Measurements from ENCODE around the gene CAND1. TPM values are rescaled to one million over a fixed set of nuclear protein-coding genes. Genes with fewer than 3 reads are reported as not detected.

The CAND1 gene
- total and polyA plus RNA-seq, 2 donors (not counting 1 experiment from before 2014, with no cell fraction given), result 14.8 to 108 TPM

- Histone ChIP-seq H3K4me1 (ENCODE audit: control insufficient read depth in 2 of 2, insufficient read depth in 2 of 2, low read length in 2 of 2) (no peaks in the 10 kb centered on the region), H3K4me3 (ENCODE audit: control extremely low read depth in 1 of 5, extremely low read depth in 1 of 5, insufficient read depth in 1 of 5, low read depth in 2 of 5, low read length in 4 of 5) (no peak overlapping the region), H3K27ac (ENCODE audit: low read length in 2 of 2) (no peak overlapping the region), H3K79me2 (ENCODE audit: control insufficient read depth, insufficient read depth, low read length) (no peaks in the 10 kb centered on the region), H3K9me3 (ENCODE audit: control extremely low read depth in 1 of 3, control insufficient read depth in 2 of 3, insufficient read depth in 1 of 3, low read length in 2 of 3) (no peaks in the 10 kb centered on the region), H2AFZ (ENCODE audit: insufficient read depth, low read depth, low read length, poor library complexity, severe bottlenecking) (no peak overlapping the region), H3K4me2 (replicated peaks; ENCODE audit: low read depth, low read length, poor library complexity, severe bottlenecking) (no peak overlapping the region), H3K36me3 (replicated peaks in 1 of 2; ENCODE audit: control extremely low read depth in 1 of 2, control insufficient read depth in 1 of 2, extremely low read depth in 1 of 2, insufficient read depth in 2 of 2, low read length in 1 of 2) (peaks cover 9 to 80% of the 10 kb centered on the region in 2 experiments), H4K20me1 (ENCODE audit: control insufficient read depth, insufficient read depth, low read length, poor library complexity, severe bottlenecking) (no peaks in the 10 kb centered on the region), H3K27me3 (replicated peaks in 1 of 4; ENCODE audit: control extremely low read depth in 1 of 4, control insufficient read depth in 3 of 4, insufficient read depth in 4 of 4, low read length in 3 of 4) (no peaks in the 10 kb centered on the region), H3K9ac (ENCODE audit: low read length) (no peak overlapping the region)
- ATAC-seq (ENCODE audit: low read depth), result no peak
- ChIA-PET POLR2A (no interaction called here), CTCF (interaction anchor here (1.4 to 1.7 kb wide), 2 partner anchors 11 to 18 kb away, joined by 3 read pairs; no protein-coding TSS in a partner anchor)
- Mint-ChIP-seq H3K27ac (no peak overlapping the region), H3K27me3 (no peaks in the 10 kb centered on the region), H3K9me3 (ENCODE audit: insufficient read depth) (no peaks in the 10 kb centered on the region), H3K4me3 (no peak overlapping the region), H3K4me1 (peaks cover 1% of the 10 kb centered on the region)
- TF ChIP-seq CTCF (IDR thresholded peaks at IDR 0.05) (no peak), EZH2 (IDR thresholded peaks at IDR 0.05; ENCODE audit: borderline replicate concordance, insufficient read depth, low read depth, low read length, poor library complexity, severe bottlenecking) (no peak)
- no CpG with 5 or more reads among the region's 1 CpG for WGBS (ENCODE audit: insufficient coverage)
- DNase-seq, result no peak
- intact Hi-C loops (cut with micrococcal nuclease), result no loop called here
Measured at GRCh38 chr12:67305544-67305943, 36.4 kb downstream of the CAND1 start.

DNA sequence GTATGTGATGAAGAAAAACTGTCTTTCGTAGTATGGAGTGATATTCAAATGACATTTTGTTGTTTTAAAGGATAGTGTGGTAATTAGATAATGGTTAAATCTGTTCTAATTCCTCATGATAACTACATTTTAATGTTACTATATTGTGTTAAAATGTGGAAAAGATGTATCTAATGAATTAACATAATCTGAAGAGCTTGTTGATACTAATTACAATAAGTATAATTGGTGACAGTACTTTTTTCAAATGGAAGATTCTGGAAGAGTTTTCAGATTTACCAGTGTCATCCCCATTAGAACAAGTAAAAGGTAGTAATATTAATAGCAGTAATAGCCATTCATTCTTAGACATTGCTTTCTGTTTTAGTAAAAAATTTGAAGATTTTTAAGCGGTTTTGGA lies 37.6 kb downstream of the CAND1 start:
- H3K9ac ChIP-seq (ENCODE audit: low read length), result no peak overlapping the region
- ChIA-PET POLR2A (no interaction called here), CTCF (no interaction called here)
- Mint-ChIP-seq H3K27ac (no peak overlapping the region), H3K9me3 (ENCODE audit: insufficient read depth) (no peaks in the 10 kb centered on the region), H3K4me3 (no peak overlapping the region), H3K27me3 (no peaks in the 10 kb centered on the region), H3K4me1 (peaks cover 1% of the 10 kb centered on the region)
- DNase-seq (no peak), ATAC-seq (ENCODE audit: low read depth) (no peak)
- intact Hi-C loops (cut with micrococcal nuclease), result no loop called here
- WGBS (ENCODE audit: insufficient coverage), result no CpG with 5 or more reads among the region's 2 CpGs
- no peak for TF ChIP-seq EZH2 (IDR thresholded peaks at IDR 0.05; ENCODE audit: borderline replicate concordance, insufficient read depth, low read depth, low read length, poor library complexity, severe bottlenecking)
- H3K79me2 ChIP-seq (ENCODE audit: control insufficient read depth, insufficient read depth, low read length), result no peaks in the 10 kb centered on the region
- H3K36me3 ChIP-seq (replicated peaks in 1 of 2; ENCODE audit: control extremely low read depth in 1 of 2, control insufficient read depth in 1 of 2, extremely low read depth in 1 of 2, insufficient read depth in 2 of 2, low read length in 1 of 2), result peaks cover 8 to 92% of the 10 kb centered on the region in 2 experiments
- no peaks in the 10 kb centered on the region for H4K20me1 ChIP-seq (ENCODE audit: control insufficient read depth, insufficient read depth, low read length, poor library complexity, severe bottlenecking)
- H3K27me3 ChIP-seq (replicated peaks in 1 of 4; ENCODE audit: control extremely low read depth in 1 of 4, control insufficient read depth in 3 of 4, insufficient read depth in 4 of 4, low read length in 3 of 4), result no peaks in the 10 kb centered on the region
- no peaks in the 10 kb centered on the region for H3K9me3 ChIP-seq (ENCODE audit: control extremely low read depth in 1 of 3, control insufficient read depth in 2 of 3, insufficient read depth in 1 of 3, low read length in 2 of 3)
- no peak overlapping the region for H2AFZ ChIP-seq (ENCODE audit: insufficient read depth, low read depth, low read length, poor library complexity, severe bottlenecking)
- H3K27ac ChIP-seq (ENCODE audit: low read length in 2 of 2), result no peak overlapping the region
- no peak overlapping the region for H3K4me3 ChIP-seq (ENCODE audit: control extremely low read depth in 1 of 5, extremely low read depth in 1 of 5, insufficient read depth in 1 of 5, low read depth in 2 of 5, low read length in 4 of 5)
- no peaks in the 10 kb centered on the region for H3K4me1 ChIP-seq (ENCODE audit: control insufficient read depth in 2 of 2, insufficient read depth in 2 of 2, low read length in 2 of 2)
- H3K4me2 ChIP-seq (replicated peaks; ENCODE audit: low read depth, low read length, poor library complexity, severe bottlenecking), result no peak overlapping the region
